Activated CD8-positive, alpha-beta memory T cell treated with anti-CD3 and anti-CD28 coated beads for 4 hours (primary cell): Measurements from ENCODE around the gene NELL2.
"Not testable (repeated sequence)": the region's sequence is repeated elsewhere in the genome, so short reads cannot be mapped to it uniquely, and the experiment has no call there.

Source experiments
- DNase-seq, 2 donors: peaks; one replicate each; pipeline ENCODE4 v3.0.0-alpha.2; 2020; ENCODE audit warnings: low read depth in 2 of 2

The NELL2 gene

GRCh38 chr12:44875954-44876543 lies at the start of gene NELL2:
Gene NELL2 (minus strand): TSS chr12:44876315. CDS start chr12:44875869, 446 bp downstream.
- DNase-seq: peak; percentile 52 to 57

GRCh38 chr12:44921736-44922135 lies 45.6 kb upstream of the NELL2 start:
- DNase-seq: no peak

DNA sequence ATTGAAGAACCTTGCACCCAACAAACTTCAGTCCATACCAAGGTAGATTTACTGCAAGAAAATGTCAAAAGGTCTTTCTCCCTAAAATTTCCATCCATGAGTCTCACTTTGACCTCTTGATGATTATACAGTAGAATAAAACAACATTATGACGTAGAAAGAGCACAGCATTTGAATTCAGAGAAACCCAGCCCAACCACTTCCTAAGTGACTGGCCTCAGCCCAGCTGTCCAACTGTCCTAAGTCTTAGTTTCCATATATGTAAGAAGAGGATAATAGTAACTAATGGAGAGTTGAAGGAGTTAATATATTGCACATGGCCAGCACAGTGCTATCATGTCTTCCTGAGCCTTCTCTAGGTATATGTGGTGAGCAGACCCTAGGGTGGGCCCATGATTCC lies 41.0 kb upstream of the NELL2 start:
- no peak for DNase-seq

- no peak for DNase-seq
Measured at GRCh38 chr12:44915958-44916357, 39.8 kb upstream of the NELL2 start.

- DNase-seq: no peak
Measured at GRCh38 chr12:44904321-44904720, 28.2 kb upstream of the NELL2 start.

- not testable (repeated sequence) for DNase-seq
Measured at GRCh38 chr12:44898108-44898507, 22.0 kb upstream of the NELL2 start.

GRCh38 chr12:44889926-44890325 lies 13.8 kb upstream of the NELL2 start:
- DNase-seq: no peak

DNA sequence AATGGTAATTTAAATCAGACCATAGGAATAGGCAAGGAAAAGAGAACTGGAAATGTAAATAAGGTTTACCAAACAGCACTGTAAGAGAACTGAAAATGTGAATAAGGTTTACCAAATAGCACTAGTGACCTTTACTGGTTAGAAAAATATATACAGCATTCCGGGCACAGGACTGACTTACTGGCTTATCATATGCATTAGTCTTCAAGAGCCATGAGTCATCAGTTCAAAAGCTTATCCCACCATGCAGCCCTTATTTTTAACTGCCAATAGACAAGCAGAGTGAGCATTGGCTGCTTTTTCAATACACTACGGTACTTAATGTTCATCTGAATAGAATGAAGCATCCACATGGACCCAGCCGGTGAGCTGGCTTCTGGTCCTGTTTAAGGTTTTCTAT lies 13.0 kb upstream of the NELL2 start:
- no peak for DNase-seq

GRCh38 chr12:44885902-44886301 lies 9.8 kb upstream of the NELL2 start:
- no peak for DNase-seq

DNA sequence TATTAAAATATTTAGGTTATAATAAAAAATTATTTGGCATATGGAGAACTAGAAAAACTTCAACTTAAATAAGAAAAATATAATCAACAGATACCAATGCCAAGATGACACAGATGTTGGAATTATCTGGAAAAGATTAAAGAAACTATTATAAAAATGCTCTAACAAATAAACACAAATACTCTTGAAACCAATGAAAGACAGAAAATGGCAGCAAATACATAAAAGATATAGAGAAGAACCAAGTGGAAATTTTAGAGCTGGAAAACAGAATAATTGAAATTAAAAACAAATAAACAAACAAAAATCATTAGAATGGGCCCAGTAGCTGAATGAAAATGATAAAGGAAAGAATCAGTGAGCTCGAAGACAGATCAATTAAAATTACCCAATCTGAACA lies 5.1 kb upstream of the NELL2 start:
- DNase-seq: no peak

GRCh38 chr12:44876544-44877410 lies 662 bp upstream of the NELL2 start:
- DNase-seq: no peak

DNA sequence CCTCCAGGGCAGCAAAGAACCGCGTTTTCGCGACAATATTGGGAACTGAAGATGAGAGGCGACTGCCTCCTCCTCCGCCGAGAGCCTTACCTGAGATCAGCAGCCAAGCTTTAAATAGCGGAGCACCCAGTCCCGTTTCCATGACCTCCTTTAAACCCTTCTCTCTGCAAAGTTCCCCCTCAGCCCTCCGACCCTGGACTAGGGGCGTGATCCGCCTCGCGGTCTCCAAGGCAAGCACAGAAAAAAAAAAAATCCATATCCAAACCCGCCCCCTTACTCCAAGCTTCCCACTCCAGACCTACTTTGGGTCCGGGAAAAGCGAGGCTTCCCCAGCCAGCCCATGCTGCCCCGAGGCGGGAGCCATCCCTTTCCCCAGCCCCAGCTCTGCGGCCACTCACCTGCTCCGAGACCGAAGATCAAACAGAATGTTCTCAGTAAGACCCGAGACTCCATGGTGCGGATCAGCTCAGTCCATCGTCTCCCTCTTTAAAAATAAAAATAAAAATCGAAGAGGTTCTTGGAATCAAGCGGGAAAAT lies 630 bp downstream of the NELL2 start:
- DNase-seq: no peak

- DNase-seq: no peak
Measured at GRCh38 chr12:44874981-44875416, 1.1 kb downstream of the NELL2 start.

- no peak for DNase-seq
Measured at GRCh38 chr12:44873898-44874297, 2.2 kb downstream of the NELL2 start.

DNA sequence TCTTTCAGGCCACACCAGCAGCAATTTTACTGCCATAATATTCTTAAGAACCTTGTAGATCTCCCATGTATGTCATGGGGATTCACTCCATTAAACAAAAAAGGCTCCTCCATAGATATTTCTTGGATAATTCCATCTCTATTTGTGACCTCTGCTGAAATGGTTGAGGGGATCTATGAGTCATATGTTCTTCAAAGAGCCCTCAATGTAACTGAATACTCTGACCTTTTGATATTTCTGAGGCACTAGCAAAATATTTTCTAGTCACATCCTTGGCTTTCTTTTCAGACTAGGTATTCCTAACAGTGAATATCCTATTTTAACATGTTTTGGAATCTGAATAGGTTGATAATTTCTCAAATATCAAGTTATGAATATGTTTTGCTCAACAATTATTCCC lies 6.6 kb downstream of the NELL2 start:
- no peak for DNase-seq

GRCh38 chr12:44863867-44864266 lies 12.2 kb downstream of the NELL2 start:
- no peak for DNase-seq

GRCh38 chr12:44859998-44860689 lies 16.0 kb downstream of the NELL2 start:
- DNase-seq: no peak

DNA sequence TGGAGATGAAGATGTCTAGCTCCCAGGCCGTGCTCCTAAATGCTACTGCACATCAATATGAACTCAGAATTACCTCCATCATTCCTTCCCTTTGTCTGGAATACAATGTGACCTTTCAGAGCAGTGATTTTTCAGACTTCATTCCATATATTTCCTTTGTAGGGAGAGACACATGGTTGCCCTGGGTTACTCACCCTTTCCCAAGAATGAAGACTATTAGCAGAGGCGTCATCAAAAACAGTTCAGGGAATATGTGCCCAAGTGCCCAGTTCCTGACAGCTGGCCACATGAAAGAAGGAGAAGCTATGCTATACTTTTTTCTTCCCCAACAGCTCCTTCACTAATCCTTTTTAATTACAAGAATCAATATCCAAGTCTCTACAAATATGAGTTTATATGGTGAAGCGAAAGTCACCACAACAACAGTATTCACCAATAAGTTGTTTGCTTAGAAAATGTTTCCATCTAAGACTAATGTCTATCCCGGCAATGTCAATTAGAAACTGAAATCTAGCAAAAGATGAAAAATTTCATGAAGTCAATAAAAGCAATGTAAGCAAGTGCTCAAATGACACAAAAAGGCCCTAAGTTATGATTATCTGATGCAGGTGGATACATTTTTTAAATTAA lies 17.8 kb downstream of the NELL2 start:
- no peak for DNase-seq

- DNase-seq: no peak
Measured at GRCh38 chr12:44852483-44852882, 23.6 kb downstream of the NELL2 start.

GRCh38 chr12:44851586-44851985 lies 24.5 kb downstream of the NELL2 start:
- DNase-seq: no peak

DNA sequence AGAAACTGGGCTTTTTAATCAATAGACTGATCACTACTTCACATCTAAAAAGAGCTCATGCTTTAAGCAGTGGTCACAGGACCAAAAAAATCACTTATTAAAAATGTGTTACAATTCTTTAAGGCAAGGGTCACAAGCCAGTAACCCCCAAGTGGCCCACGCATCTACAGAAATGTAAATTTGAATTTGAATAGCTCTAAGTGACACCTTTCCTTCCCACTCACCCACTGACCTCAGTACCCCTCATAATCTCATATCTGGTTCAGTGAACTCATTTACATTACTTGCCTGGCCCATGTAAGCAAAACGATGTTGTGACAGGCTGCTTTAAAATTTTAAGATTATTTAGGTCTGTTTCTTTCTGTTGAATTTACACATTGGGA lies 27.4 kb downstream of the NELL2 start:
- DNase-seq: no peak
